AG20443 (cell line): ENCODE measurements around the gene AGO3.
"Not testable (repeated sequence)": the region's sequence is repeated elsewhere in the genome, so short reads cannot be mapped to it uniquely, and the experiment has no call there.

Source experiments
- DNase-seq: peaks from one replicate; pipeline ENCODE4 v3.0.0; 2012; ENCODE audit warnings: low spot score, mixed read lengths

AGO3 gene

GRCh38 chr1:35925741-35926140 lies 5.2 kb upstream of the AGO3 start:
- peak; percentile 24 for DNase-seq

- no peak for DNase-seq
These were observed 3.4 kb upstream of the AGO3 start for GRCh38 chr1:35927472-35927871.

GRCh38 chr1:35929730-35930592 lies 944 bp upstream of the AGO3 start:
- DNase-seq, result peak; percentile 75

GRCh38 chr1:35931446-35932157 lies 697 bp downstream of the AGO3 start:
- no peak for DNase-seq

- DNase-seq, result no peak
These were observed 1.3 kb downstream of the AGO3 start for GRCh38 chr1:35932158-35932636.

- DNase-seq, result no peak
These were observed 2.0 kb downstream of the AGO3 start for GRCh38 chr1:35932941-35933340.

GRCh38 chr1:35935442-35936388 lies 4.8 kb downstream of the AGO3 start:
- no peak for DNase-seq

- DNase-seq, result no peak
These were observed 5.9 kb downstream of the AGO3 start for GRCh38 chr1:35936838-35937237.

GRCh38 chr1:35939484-35939883 lies 8.6 kb downstream of the AGO3 start:
- DNase-seq, result no peak

GRCh38 chr1:35945327-35945726 lies 14.4 kb downstream of the AGO3 start:
- DNase-seq, result no peak

GRCh38 chr1:35947547-35947946 lies 16.6 kb downstream of the AGO3 start:
- no peak for DNase-seq

- no peak for DNase-seq
These were observed 27.7 kb downstream of the AGO3 start for GRCh38 chr1:35958558-35958957.

- DNase-seq, result no peak
These were observed 28.4 kb downstream of the AGO3 start for GRCh38 chr1:35959304-35959703.

GRCh38 chr1:35962952-35963351 lies 32.0 kb downstream of the AGO3 start:
- DNase-seq, result no peak

- not testable (repeated sequence) for DNase-seq
These were observed 33.4 kb downstream of the AGO3 start for GRCh38 chr1:35964277-35964676.

GRCh38 chr1:35968396-35968795 lies 37.5 kb downstream of the AGO3 start:
- no peak for DNase-seq

- no peak for DNase-seq
These were observed 40.7 kb downstream of the AGO3 start for GRCh38 chr1:35971601-35972000.

GRCh38 chr1:35972631-35973030 lies 41.7 kb downstream of the AGO3 start:
- DNase-seq, result not testable (repeated sequence)

- DNase-seq, result no peak
These were observed 49.2 kb downstream of the AGO3 start for GRCh38 chr1:35980090-35980489.

- no peak for DNase-seq
These were observed 57.3 kb downstream of the AGO3 start for GRCh38 chr1:35988237-35988636.

- no peak for DNase-seq
These were observed 76.1 kb downstream of the AGO3 start for GRCh38 chr1:36006941-36007500.

- no peak for DNase-seq
These were observed 76.8 kb downstream of the AGO3 start for GRCh38 chr1:36007741-36008140.
